Neural progenitor cell (in vitro differentiated cells): ENCODE data around the gene PPP1R15B.

Experiments used
- CTCF ChIP-seq: fragments of 200-600 bp; sonication (generic); IDR thresholded peaks from 2 replicates; pipeline ENCODE4 v1.5.1; 2017; ENCODE audit warnings: antibody characterized with exemption, mild to moderate bottlenecking
- EZH2phosphoT487 ChIP-seq: fragments of 200-600 bp; sonication (generic); IDR thresholded peaks from 2 replicates; pipeline ENCODE4 v1.6.1; 2017; ENCODE audit warnings: antibody characterized with exemption

- TF ChIP-seq CTCF, result no peak
- TF ChIP-seq EZH2phosphoT487, result no peak
Observed at GRCh38 chr1:204358605-204359004, 53.0 kb downstream of the PPP1R15B start.
